Stimulated activated CD8-positive, alpha-beta memory T cell treated with anti-CD3 and anti-CD28 coated beads, Interleukin-15, amount 100 ng/mL, for 48 hours (primary cell): ENCODE data around the gene MTCL1.

Experiments used
- DNase-seq, 2 donors: peaks; one replicate each; pipeline ENCODE4 v3.0.0-alpha.2; 2020; ENCODE audit warnings: low read depth in 2 of 2

MTCL1 gene

DNA sequence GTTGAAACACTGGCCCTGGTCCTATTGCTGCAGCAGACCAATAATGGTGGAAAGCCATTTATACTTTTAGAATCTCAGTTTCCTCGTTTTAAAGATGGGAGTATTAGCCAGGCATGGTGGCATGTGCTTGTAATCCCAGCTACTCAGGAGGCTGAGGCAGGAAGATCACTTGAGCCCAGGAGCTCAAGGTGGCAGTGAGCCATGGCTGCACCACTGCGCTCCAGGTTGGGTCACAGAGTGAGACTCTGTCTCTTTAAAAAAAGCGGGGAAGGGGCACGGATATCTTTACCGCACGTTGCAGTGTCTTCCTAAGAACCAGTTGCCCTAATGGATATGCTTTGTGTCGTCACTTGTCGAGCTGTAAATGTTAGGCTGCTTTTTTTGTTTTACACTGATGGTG, 8.3 kb downstream of the MTCL1 start:
- DNase-seq = no peak

DNA sequence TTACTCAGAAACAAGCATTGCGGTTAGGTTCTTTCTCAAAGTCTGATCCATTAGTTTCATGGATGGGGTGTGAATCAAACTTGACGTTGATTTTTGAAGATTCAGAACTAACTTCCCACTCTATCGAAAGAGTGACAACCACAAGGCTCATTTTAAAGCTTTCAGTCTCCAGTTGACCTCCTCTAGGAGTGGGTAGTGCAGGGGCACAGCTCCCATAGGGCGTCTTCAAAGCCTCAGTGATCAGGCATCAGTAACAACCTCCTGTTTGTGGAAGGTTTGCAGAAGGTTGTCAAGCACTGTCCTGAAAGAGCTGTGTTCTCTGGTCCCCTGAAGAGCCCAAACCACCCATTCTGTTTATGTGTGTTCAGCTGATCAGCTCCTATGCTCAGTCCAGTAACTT, 10.2 kb downstream of the MTCL1 start:
- DNase-seq = no peak

DNA sequence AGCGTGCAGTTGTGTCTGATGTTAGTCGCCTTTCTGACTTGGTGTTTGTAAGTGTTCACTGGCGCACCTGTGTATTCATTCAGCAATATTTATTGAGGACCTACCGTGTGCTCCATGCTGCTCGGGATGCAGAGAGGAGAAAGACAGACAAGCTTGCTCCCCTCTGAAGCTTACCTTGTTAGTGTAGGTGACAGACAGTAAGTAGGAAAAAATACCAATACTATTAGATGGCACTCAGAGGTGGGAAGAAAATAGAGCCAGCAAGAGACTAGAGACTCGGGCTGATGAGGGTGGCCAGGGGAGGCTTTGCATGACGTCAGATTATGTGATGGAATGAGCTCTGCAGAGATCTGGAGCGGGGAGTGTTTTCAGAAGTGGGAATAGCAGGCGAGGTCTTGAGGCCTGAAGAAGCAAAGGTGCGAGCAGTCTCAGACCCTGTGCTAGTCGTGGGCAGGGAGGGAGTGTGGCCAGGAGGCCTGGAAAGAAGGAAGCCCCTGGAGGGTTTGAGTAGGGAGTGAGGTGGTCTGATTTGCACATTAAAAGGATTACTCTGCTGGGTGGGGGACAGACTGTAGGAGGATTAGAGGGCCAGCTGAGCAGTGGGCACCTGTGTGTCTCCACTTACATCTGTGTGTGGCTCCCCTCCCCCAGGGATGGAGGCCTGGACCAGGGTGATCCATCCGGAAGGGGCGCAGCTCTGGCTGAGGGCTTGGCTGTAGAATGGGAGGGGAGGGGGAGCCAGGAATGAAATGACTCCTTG, 11.8 kb downstream of the MTCL1 start:
- DNase-seq = no peak

DNA sequence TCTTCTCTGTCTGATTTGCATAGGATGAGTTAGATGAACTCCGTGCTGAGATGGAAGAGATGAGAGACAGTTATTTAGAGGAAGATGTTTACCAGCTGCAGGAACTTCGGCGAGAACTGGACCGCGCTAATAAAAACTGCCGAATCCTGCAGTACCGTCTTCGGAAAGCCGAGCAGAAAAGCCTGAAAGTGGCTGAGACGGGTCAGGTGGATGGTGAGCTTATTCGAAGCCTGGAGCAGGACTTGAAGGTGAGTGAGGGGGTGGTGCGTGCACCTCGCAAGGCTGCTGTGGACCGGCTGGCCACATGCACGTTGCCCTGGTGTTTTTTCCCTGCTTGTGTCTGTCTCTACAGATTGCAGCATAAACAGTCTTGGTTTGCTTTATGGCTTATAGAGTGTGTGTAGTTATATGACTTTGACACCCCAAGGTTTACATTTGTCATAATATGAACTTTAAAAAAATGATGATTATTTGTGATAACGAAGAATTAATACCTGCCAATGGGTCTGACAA, 13.1 kb downstream of the MTCL1 start:
- DNase-seq = no peak

DNA sequence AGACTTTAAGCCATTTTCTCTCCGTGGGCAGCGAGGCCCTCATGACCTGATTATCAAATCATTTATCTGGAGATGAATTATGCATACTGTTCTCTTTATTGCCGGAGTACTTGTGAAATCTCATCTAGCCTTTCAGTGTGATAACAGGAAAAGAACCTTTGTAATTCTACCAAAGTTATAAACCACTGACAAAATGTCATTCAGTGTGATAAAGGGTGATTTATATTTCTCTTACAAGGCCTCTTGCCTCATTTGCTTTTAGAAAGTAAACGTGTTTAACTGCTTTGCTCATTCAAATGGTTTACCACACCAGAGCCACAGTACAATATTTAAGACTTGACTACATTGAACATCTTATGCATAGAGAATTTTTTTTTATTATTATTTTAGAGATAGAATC, 13.8 kb downstream of the MTCL1 start:
- no peak for DNase-seq

DNA sequence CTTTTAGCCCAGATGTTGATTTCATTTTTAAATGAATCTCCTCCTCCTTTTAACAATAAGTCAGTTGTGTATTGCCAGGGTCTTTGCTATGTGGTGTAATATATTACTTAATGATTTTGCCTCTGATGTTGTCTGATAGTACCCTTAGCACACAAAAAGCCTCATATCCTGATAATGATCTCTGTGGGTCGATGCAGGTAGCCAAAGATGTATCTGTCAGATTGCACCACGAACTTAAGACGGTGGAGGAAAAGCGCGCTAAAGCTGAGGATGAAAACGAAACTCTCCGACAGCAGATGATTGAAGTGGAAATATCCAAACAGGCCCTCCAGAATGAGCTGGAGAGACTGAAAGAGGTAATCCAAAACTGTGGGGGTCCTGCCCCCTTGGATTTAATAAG, 14.8 kb downstream of the MTCL1 start:
- DNase-seq = no peak

DNA sequence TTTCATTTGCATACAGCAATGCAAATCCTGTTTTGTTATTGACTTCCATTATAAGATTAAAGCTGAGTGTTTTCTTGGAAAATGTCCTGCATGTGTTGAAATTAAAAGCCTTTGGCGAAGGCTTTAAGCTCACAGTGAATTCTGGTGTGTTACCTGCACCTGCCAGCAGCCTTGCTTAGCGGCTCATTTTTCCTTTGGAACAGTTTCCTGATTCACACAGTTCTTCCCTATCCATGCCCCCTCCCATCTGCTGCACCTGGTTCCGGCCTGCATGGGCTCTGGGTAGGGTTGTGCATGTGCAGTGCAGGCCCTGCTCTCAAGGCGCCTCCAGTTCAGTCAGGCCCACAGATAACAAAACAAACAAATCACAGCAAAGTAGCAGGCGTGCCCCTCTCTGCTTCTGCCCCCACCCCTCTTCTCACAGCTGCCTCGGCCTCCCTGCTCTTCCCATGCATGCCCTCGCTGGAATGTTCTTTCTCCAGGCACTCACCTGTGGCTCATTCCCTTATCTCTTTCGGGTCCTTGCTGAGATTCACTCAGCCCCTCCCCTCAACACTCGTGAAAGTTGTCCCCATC, 15.8 kb downstream of the MTCL1 start:
- no peak for DNase-seq

DNA sequence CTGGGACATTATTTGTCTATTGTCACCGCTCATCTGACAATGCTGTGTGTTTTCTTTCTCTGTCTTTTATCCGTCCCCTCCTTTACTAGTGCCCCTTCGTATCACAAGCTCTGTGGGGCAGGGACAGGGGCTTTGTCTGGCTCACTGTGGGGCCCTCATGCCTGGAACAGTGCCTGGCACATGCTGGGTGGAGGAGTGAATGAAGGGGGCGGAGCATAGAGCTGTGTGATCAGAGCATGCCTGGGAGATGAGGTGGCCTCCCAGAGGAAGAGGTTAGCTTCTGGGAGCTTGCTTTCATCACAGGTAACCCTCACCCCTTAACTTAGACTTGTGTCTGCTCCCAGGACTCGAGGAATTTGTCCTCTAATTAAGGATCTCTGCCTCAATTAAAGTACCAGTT, 16.4 kb downstream of the MTCL1 start:
- DNase-seq = no peak

DNA sequence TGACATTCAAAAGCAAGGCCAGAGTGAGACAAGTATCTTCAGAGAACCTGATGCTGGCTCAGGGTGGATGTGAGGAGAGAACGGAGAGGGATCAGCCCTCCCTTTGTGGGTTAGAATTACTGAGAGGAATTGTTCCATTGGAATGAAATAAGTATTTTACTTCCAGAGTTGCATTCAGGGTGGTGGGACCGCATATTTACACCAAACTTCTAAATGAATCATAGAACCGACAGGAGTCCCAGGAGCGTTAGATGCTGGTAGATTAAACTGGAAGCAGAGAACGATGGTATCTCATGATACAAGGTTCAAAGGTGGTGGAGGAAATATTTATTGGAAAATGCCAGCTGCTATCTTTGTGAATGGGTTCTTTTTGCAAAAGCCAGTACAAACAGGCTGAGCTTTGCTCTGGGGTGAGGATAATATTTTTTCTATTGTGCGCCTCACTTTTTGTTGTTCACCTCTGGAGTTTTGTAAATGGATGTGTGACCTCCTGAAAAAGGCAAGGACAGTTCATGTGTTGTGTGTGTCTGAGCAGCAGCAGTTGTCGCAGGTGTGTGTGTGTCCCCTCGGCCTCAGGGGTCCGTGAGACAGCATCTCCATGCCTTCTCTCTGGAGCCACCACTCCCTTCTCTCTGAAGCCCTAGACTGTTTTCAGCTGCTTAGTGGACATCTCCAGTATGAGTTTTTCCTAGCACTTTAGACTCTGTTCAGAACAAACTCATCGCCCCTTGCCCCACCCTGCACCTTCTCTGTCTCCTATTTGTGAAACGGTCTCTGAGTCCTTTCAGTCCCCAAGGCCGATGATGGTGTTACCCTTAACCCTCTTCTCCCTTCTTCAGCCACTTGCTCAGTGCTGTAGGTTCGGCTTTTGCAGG, 17.8 kb downstream of the MTCL1 start:
- DNase-seq = no peak

DNA sequence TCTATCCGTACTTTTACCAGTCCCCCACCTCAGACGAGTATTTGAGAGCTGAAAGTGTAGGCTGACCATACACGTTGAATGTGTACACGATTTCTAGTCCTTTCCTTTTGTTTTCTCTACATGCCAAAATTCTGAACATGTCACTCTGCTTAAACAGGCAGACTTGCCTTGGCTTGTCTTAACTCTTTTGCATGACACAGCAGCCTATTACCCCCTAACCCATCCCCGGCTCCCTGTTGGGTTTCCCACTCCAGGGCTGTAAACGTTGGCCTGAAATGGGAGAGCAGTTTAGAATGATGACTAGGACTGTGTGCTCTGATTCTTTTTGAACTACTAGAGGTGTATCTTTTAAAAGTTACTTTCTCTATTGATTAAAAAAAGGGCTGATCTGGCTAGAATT, 19.1 kb downstream of the MTCL1 start:
- no peak for DNase-seq

DNA sequence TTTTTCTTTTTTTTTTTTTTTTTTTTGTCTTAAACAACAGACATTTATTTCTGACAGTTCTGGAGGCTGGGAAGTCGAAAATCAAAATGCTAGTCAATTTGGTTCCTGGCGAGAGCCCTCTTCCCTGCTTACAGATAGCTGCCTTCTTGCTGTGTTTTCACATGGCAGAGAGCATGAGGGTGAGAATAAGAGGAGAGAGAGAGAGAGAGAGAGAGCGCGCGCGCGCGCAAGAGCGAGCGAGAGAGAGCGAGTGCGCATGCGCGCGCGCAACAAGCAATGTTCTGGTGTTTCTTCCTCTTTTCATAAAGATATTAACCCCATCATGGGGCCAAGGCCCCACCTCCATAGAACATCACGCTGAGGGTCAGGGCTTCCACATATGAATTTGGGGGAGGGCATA, 20.9 kb downstream of the MTCL1 start:
- DNase-seq = no peak

DNA sequence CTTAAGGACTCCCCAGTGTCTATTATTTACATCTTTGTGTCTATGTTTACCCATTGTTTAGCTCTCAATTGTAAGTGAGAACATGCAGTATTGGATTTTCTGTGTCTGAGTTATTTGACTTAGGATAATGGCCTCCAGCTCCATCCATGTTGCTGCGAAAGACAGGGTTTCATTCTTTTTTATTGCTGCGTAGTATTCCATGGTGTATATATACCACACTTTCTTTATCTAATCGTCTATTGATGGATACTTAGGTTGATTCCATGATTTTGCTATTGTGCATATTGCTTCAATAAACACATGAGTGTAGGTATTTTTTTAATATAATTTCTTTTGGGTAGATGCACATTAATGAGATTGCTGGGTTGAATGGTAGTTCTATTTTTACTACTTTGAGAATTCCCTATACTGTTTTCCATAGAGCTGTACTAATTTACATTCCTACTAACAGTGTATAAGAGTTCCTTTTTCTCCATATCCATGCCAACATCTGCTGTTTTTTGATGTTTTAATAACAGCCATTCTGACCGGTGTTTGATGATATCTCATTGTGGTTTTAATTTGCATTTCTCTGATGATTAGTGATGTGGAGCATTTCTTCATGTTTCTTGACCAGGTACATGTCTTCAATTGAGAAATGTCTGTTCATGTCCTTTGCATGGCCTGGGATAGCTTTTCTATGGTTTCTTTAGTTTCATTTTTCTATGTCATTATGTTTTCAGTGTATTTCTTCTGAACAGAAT, 21.8 kb downstream of the MTCL1 start:
- no peak for DNase-seq

DNA sequence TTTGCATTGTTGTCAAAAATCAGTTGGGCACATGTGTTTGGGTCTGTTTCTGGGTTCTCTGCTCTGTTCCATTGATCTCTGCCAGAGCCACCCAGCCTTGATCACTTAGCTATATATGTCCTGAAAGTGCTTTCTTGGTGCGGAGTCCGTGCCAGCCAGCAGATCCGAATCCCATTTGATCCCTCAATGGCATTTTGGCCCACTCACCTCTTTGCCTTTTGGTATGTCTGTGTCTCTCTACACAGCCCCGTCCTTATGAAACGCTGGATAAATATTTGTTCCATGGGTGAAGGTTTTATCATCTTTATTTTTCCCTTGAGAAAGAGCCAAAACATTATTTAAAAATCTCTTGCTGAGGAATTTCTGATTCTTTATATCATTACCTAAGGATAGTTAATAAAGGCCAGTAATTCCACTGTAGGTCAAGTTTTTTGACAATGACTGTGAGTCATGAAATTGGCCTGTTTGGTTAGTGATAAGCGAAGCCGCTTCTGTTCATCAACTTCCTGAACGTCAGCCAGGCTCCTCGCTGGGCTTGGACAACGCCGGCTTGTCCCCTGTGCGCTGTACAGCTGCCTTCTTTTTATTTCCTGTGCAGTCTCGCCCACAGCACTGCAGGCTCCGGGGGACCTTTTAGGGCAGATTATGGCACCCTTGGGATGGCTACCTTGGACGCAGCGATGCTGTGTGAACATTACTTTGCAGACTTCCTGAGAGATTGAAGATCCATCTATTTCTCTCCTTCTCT, 24.9 kb downstream of the MTCL1 start:
- no peak for DNase-seq

DNA sequence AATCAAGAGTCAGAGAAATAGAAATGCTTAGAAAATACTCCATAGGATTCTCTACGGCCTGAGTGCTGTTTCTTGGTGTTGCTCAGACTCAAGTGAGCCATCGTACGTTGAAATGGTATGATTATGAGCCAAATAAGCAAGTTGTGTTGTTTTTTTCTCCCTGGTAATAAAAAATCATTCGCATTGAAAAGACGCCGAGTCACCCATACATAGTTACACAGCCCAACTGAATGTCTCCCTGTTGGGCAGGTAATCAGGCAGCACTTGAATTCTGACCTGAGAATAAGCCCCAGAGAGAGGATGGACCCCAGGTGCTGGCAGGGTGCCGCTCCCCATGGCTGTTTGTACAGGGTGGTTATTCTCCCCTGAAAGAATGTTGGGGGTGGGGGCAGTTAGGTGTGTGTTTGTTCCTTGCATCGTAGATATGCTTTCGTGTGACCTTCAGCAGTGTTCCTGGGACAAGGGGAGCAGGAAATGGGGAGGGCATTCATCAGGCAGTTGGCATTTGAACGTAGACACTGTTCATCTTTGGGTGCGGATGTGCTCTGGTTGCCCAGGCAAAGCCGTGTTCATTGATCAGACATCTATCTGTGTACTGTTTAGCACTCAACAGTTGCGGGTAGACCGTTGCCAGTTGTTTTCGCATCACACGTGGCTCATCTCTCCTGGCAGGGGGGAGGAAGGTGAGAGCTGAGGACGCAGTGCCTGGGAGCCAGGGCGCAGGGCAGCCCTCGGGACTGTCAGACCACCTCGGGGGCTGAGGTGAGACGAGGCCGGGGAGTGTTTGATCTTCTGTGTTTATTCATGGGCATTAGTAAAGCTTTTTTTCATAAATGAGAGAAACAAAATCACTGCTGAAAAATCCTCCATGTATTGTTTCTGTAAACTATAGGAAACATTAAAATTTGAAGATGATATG, 27.3 kb downstream of the MTCL1 start:
- no peak for DNase-seq

DNA sequence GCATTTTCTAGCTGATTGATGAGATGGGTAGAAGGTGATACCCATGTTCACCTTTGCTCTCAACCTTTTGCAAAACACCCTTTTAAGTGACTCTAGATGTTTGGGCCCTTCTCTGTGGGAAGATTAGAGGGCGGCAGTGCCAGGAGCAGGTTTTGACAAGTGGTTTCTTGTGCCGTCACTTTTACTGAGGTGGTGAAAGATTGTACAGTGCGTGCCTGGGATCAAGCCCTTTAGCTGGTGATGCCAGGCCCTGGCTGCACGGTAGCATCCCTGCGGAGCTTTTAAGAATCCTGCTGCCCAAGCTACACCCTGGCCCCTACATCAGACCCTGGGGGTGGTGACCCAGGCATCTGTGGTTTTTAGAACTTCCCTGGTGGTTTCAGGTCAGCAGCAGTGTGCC, 29.1 kb downstream of the MTCL1 start:
- no peak for DNase-seq

DNA sequence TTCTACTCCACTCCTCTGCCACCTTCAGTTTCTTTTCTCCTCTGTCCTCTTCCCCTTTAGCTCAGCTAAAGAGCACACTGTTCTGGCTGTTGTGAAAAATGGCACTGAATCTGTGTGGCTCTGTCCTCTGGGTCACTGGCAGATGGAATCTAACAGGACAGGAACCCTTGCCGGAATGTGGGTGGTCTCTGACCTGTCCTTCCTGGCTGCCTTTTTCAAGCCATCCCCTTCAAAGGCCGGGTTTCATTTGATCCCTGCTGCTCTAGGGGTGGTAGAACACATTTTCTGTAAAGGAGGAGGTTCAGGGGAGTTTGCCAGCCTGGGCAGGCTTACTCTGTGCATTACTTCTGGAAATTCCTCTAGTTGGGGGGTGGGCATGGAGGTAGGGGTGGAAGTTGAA, 29.9 kb downstream of the MTCL1 start:
- DNase-seq = no peak

DNA sequence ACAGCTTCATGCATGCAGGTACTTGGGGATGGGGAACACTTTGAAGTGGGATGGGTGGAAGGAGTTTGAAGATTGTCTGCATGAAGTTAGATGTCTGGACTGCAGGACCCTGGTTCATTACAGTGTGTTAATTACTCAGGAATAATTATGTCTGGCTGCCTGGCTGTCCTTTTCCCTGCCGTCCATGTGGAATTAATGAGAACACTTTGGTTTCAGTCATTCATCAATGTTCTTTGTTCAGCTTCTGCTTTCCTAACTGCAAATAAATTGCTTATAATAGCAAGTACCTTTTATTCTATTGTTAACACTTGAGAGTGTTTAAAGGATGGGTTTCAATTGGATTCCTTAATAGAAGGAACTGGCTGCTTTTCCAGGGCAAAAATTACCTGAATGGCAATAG, 35.8 kb downstream of the MTCL1 start:
- DNase-seq = no peak

DNA sequence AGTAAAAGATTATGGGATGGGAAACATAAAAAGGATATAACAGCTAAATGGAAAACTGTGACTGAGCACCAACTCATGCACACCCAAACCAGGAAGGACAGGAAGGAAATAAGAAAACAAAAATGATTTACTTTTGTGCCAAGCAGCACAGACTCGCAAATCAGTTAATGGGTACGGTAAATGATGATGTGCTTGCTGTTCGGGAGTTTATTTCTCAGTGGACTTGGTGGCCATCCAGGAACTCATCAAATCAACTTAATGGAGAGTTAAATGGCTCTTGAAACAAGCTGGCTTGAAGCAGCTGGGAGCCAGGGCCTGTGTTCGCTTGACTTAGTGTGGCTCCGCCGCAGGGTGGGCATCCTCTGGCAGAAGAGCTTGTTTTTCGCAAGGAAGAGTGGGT, 36.2 kb downstream of the MTCL1 start:
- DNase-seq = no peak

DNA sequence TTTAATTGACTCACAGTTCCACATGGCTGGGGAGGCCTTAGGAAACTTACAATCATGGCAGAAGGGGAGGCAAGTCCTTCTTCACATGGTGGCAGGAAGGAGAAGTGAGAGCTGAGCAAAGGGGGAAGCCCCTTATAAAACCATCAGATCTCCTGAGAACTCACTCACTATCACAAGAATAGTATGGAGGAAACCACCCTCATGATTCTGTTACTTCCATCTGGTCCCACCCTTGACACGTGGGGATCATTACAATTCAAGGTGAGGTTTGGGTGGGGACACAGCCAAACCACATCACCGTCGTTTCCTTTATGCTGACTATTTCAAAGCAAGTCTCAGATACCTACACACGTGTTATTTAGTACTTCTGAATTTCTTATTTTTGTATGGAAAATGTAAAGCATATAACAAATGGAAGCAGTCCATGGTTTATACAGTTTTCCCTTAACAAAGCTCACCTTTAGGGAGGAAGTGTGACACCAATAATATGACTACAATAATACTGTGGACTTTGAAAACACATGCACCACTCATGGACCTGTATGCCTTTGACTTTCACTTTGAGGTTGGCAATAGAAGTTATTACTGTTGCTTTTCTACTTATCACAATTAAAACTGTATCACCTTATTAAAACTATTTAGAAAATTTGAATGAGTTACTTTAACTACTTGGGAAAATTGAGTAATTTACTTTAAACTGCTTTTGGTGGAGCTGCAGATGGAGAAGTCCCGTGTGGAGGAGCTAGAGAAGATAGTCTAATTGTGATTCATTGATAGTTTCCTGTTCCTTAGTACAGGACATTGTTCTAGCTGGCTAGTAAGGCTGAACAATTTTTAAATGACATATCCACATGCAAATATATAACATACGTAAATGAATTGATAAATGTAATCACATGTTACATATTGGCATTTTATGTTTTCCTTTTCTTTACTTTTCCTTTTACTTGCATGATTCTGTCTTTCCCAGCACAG, 37.3 kb downstream of the MTCL1 start:
- DNase-seq = no peak
